Tibial nerve (tissue), 4 donors: ENCODE data around the gene SCTR.

Experiments used
- EP300 ChIP-seq, 2 donors: sonication (generic); formaldehyde crosslinking; IDR thresholded peaks; one replicate each; pipeline ENCODE4 v1.6.1; 2017; ENCODE audit warnings: antibody characterized with exemption in 2 of 2, mild to moderate bottlenecking in 1 of 2
- POLR2A ChIP-seq, 2 donors: fragments of 450-650 bp; IDR thresholded peaks; one replicate each; pipeline ENCODE4 v1.6.1; 2017; ENCODE audit warnings: antibody characterized with exemption in 2 of 2, mild to moderate bottlenecking in 2 of 2, moderate library complexity in 2 of 2
- TF ChIP-seq, protein P1 (sequence below), 5 experiments: fragments of 200-600 bp in 3 of 5; fragments of 450-650 bp in 2 of 5; sonication (generic) in 3 of 5; IDR thresholded peaks; one replicate each; pipeline ENCODE4 v1.5.1; 2016 to 2019; ENCODE audit warnings: antibody characterized with exemption in 5 of 5, mild to moderate bottlenecking in 3 of 5, moderate library complexity in 2 of 5

DNA sequence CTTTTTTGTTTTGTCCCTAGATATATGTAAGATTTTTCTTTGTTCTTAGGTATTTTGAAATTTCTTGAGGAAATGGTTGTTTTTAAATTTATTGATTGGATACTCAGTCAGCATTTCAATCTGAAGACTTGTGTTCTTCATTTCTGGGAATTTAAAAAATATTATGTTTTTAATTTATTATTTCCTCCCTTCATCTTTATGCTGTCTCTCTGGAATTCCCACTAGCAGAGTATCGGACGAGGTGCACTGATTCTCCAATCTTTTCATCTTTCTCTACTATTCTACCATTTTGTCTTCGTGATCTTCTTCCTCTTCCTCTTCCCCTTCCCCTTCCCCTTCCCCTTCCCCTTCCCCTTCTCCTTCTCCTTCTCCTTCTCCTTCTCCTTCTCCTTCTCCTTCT is 12.3 kb downstream of the SCTR start:
- TF ChIP-seq, protein P1, sequence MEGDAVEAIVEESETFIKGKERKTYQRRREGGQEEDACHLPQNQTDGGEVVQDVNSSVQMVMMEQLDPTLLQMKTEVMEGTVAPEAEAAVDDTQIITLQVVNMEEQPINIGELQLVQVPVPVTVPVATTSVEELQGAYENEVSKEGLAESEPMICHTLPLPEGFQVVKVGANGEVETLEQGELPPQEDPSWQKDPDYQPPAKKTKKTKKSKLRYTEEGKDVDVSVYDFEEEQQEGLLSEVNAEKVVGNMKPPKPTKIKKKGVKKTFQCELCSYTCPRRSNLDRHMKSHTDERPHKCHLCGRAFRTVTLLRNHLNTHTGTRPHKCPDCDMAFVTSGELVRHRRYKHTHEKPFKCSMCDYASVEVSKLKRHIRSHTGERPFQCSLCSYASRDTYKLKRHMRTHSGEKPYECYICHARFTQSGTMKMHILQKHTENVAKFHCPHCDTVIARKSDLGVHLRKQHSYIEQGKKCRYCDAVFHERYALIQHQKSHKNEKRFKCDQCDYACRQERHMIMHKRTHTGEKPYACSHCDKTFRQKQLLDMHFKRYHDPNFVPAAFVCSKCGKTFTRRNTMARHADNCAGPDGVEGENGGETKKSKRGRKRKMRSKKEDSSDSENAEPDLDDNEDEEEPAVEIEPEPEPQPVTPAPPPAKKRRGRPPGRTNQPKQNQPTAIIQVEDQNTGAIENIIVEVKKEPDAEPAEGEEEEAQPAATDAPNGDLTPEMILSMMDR (IDR thresholded peaks at IDR 0.05): no peak
- TF ChIP-seq POLR2A (IDR thresholded peaks at IDR 0.05): no peak
- TF ChIP-seq EP300 (IDR thresholded peaks at IDR 0.05): no peak
